Measurements from ENCODE around the gene ZCCHC18.

DNA sequence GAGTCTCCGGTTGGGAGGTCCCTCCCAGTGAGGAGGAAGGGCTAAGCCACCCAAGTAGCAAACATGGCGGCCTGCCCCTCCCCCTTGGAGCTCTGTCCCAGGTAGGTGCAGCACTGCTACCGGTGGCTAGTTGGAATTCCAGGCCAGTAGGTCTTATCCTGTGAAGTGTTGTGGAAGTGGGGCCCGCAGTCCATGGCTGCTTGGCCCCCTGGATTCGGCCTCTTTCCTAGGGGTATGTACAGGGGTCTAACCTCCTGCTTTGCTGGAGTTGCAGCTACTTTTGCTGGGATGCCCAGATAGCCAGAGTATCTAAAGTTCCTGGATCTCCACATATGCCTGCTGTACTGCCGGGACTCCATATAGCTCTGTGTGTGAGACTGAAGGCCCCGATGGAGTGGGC, 26.4 kb upstream of the ZCCHC18 start:
- TF ChIP-seq, protein P1, sequence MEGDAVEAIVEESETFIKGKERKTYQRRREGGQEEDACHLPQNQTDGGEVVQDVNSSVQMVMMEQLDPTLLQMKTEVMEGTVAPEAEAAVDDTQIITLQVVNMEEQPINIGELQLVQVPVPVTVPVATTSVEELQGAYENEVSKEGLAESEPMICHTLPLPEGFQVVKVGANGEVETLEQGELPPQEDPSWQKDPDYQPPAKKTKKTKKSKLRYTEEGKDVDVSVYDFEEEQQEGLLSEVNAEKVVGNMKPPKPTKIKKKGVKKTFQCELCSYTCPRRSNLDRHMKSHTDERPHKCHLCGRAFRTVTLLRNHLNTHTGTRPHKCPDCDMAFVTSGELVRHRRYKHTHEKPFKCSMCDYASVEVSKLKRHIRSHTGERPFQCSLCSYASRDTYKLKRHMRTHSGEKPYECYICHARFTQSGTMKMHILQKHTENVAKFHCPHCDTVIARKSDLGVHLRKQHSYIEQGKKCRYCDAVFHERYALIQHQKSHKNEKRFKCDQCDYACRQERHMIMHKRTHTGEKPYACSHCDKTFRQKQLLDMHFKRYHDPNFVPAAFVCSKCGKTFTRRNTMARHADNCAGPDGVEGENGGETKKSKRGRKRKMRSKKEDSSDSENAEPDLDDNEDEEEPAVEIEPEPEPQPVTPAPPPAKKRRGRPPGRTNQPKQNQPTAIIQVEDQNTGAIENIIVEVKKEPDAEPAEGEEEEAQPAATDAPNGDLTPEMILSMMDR (IDR thresholded peaks at IDR 0.05 in 2 of 3, conservative IDR thresholded peaks at IDR 0.05 in 1 of 3; ENCODE audit: insufficient read depth in 2 of 3, low read depth in 1 of 3, low read length in 3 of 3), result no peak
- TF ChIP-seq SRF (CRISPR knock-in tag; IDR thresholded peaks at IDR 0.05) (no peak), POLR2A (conservative IDR thresholded peaks at IDR 0.05) (no peak), ZNF407 (IDR thresholded peaks at IDR 0.05; ENCODE audit: low read depth) (no peak), HDAC1 (IDR thresholded peaks at IDR 0.05) (no peak), ZZZ3 (IDR thresholded peaks at IDR 0.05) (no peak), DPF2 (IDR thresholded peaks at IDR 0.05) (no peak)
- TF ChIP-seq, protein P2, sequence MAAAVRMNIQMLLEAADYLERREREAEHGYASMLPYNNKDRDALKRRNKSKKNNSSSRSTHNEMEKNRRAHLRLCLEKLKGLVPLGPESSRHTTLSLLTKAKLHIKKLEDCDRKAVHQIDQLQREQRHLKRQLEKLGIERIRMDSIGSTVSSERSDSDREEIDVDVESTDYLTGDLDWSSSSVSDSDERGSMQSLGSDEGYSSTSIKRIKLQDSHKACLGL (CRISPR knock-in tag; IDR thresholded peaks at IDR 0.05; ENCODE audit: borderline replicate concordance, poor library complexity, severe bottlenecking), result no peak
